ENCODE data around the gene SACS.
A peak's percentile ranks its signal among the peaks of the same experiment; 100 is the strongest.

The SACS gene

DNA sequence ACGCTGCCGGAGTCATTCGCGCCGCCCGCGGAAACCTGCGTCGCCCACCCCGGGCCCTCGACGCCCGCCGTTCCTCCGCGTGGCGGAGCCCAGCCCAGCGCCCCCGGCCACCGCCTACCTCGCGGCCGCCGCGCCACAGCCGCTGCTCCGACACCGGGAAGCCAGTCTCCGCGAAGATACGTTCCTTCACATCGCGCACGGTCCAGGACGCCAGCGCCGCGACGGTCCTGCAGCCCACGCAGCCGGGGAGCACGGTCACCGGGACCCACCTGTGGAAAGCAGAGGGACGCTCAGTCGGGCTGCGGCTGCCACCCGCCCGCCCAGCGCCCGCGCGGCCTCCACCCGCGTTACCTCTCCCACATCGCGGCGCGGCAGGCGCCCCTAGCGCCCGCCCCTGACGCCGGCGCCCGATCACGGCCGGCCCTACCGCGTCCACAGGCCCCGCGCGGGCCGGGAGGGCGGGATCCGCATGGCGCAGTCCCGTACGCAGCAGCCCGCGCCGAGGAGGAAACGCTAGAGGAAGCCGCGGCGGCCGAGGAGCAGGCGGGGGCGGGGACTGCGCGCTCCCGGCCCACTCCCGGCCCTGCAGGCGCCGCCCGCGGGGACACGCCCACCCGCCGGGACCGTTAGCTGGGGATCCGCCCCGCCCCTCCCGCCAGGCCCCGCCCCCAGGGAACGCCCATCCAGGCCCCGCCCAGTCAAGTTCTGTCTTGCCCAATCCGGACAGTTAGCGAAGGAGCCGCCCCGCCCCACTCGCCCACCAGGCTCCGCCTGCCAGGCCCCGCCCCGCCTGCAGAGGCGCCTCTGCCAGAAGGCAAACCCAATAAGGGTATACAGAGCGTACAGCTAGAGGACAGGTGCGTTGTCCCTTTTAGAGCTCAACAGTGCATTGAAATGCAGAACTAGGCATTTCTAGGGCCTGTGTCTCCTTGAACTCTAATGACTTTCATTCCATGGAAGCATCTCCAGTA is 58.2 kb downstream of the SACS start:
- peak overlapping the region; percentile 67 for H3K4me3 ChIP-seq (ENCODE audit: low read length)
- DNase-seq (ENCODE audit: low read depth, low spot score), result peak; percentile 86

DNA sequence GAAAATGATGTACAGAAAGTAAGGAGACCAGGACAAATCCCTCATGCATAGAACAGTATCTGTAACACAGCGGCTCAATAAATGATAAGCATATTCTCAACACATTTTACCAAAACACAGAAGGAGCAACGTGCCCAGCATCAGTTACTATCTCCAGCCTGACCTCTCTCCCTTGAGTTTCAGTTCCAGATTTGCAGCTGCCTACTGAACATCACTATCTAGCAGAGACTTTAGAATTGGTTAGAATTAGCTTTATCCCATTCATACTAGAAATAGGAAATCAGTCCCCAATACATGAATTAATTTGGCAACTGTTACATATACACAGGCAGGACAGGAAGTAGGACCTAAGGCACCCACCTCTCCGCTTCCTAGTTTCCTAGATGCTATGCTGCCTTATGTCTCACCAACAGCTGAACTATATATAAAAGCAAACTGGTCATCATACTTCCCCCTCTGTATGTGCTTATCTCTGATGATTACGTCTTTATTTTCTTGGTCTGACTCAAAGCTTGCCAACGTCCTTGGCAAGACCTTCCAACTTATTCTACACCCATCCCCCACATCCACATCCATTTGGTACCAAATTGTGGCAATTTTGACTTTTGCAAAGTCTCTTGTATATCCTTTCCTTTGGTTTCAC is 61.1 kb downstream of the SACS start:
- DNase-seq (ENCODE audit: low read depth, low spot score), result no peak
- H3K4me3 ChIP-seq (ENCODE audit: low read length), result no peak overlapping the region

DNA sequence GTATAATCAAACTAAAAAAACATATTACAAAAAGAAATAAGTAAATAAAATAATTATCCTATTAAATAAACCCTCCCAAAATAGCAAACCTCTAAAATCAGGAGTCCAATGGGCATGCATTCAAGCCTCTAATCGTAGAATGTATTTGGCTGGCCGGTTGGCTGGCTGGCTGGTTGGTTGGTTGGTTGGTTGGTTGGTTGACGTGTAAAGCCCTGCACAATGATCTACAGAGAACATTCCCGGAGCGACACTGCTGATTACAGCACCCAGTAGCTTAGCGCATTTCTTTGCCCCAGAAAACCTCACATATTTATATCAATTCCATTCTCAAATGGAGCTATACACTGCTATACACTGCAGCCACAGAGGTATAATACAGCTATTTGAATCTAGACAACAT is 65.6 kb downstream of the SACS start:
- DNase-seq (ENCODE audit: low read depth, low spot score), result no peak
- H3K4me3 ChIP-seq (ENCODE audit: low read length), result no peak overlapping the region

DNA sequence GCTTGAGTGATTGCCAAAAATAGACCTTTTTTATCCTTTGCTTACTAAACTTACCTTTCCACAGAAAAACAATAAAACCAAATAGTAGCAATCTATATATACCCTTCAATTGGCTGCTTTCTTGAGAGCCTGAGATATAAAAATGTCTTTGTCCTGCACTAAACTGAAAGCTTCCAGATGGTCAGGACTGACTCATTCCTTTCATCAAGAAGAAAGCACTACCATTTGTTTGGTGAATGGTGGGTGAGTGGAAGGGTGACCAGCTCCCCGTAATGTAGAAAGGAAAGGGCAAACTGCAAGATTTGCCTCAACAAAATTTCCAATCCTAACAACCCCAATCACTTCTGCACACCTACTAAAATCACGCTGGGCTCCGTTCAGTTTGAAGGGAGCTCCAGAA is 67.8 kb downstream of the SACS start:
- no peak for DNase-seq (ENCODE audit: low read depth, low spot score)

GRCh38 chr13:23359882-23360281 is 73.6 kb downstream of the SACS start:
- no peak overlapping the region for H3K4me3 ChIP-seq (ENCODE audit: low read length)
- DNase-seq (ENCODE audit: low read depth, low spot score), result no peak

More for the DNA sequence above, 67.8 kb downstream of the SACS start:
- no peak overlapping the region for H3K4me3 ChIP-seq (ENCODE audit: low read length)

DNA sequence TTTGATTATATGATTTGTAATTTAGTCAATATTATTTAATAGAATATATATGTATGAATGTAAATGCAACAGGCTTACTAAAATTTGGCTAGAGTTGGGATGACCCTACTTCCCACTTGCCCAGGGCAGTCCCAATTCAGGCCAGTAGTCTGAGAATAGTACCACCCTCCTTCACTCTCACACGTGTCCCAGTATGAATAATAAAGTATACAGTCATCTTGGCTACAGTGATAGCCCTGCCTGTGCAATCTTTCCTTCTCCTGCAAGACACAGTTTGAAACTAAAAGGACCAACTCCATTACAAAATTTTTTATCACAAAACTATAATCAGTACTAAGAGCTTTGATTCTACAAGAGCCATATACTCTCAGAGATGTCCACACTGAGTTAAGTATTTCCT is 76.2 kb downstream of the SACS start:
- no peak overlapping the region for H3K4me3 ChIP-seq (ENCODE audit: low read length)
- no peak for DNase-seq (ENCODE audit: low read depth, low spot score)

- no peak overlapping the region for H3K4me3 ChIP-seq (ENCODE audit: low read length)
- DNase-seq (ENCODE audit: low read depth, low spot score), result no peak
These were observed 77.1 kb downstream of the SACS start for GRCh38 chr13:23356368-23356767.

GRCh38 chr13:23354520-23354919 is 79.0 kb downstream of the SACS start:
- no peak overlapping the region for H3K4me3 ChIP-seq (ENCODE audit: low read length)
- DNase-seq (ENCODE audit: low read depth, low spot score), result no peak

DNA sequence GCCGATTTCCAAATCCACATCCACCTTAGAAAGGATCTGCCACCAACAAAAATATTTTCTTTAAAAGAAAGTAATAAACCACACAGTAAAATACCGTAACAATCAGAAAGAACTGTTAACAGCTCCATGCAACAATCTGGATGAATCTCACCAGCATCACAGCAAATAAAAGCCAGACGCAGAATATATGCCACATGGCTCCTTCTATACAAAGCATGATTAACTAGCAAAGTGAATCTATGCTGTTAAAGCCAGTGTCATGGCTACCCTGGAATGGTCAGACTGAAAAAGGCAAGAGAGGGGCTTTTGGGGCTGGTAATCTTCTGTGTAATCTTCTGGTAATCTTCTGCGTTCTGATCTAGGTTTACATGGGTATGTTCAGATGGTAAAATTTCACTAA is 81.3 kb downstream of the SACS start:
- no peak overlapping the region for H3K4me3 ChIP-seq (ENCODE audit: low read length)
- no peak for DNase-seq (ENCODE audit: low read depth, low spot score)

DNA sequence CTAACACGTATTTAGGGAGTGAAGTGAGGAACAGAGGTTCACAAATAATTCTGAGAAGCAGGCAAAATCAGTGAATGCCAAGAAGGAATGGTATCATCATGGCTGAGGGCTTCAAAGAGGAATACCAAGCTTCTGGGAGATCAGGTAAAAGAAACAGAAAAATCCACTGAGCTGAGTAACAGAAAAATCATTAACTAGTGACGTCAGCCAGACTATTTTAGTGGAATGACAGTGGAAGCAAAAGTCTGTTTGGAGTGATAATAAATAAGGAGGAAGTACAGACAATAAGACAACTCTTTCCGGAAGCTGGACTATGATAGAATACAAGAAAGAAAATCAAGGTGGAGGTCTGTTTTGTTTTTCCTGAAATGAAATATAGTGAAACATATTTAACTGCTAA is 83.5 kb downstream of the SACS start:
- DNase-seq (ENCODE audit: low read depth, low spot score), result no peak
- H3K4me3 ChIP-seq (ENCODE audit: low read length), result no peak overlapping the region

GRCh38 chr13:23349161-23349897 is 84.2 kb downstream of the SACS start:
- no peak for DNase-seq (ENCODE audit: low read depth, low spot score)
- no peak overlapping the region for H3K4me3 ChIP-seq (ENCODE audit: low read length)

- no peak overlapping the region for H3K4me3 ChIP-seq (ENCODE audit: low read length)
- DNase-seq (ENCODE audit: low read depth, low spot score), result no peak
These were observed 85.0 kb downstream of the SACS start for GRCh38 chr13:23348262-23349127.

GRCh38 chr13:23347601-23348000 is 85.9 kb downstream of the SACS start:
- no peak overlapping the region for H3K4me3 ChIP-seq (ENCODE audit: low read length)
- DNase-seq (ENCODE audit: low read depth, low spot score), result no peak

GRCh38 chr13:23344931-23345595 is 88.4 kb downstream of the SACS start:
- H3K4me3 ChIP-seq (ENCODE audit: low read length), result no peak overlapping the region
- no peak for DNase-seq (ENCODE audit: low read depth, low spot score)

GRCh38 chr13:23339225-23339624 is 94.3 kb downstream of the SACS start:
- DNase-seq (ENCODE audit: low read depth, low spot score), result no peak
- H3K4me3 ChIP-seq (ENCODE audit: low read length), result no peak overlapping the region

DNA sequence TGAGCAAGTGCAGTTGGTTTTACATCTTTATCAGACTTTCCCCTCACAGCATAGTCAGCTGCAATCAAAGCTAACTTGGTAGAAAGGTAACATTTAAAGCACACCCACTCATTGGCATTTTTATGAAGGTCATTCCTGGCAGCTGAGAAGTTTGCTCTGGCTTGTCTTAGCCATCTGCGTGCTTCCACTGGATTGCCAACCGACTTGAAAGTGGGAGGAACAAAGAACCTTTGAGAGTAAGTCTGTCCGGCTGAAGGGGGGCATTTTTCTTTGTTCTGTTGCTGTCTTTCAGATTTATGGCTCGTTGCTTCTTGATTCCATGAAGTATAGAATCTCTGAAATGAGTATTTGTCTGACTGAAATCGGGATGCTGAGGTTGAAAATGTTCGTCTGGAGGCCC is 103.1 kb downstream of the SACS start:
- no peak overlapping the region for H3K4me3 ChIP-seq (ENCODE audit: low read length)

GRCh38 chr13:23325191-23325590 is 108.3 kb downstream of the SACS start:
- DNase-seq (ENCODE audit: low read depth, low spot score), result no peak
- no peak overlapping the region for H3K4me3 ChIP-seq (ENCODE audit: low read length)

More for the DNA sequence above, 103.1 kb downstream of the SACS start:
- DNase-seq (ENCODE audit: low read depth, low spot score), result no peak

DNA sequence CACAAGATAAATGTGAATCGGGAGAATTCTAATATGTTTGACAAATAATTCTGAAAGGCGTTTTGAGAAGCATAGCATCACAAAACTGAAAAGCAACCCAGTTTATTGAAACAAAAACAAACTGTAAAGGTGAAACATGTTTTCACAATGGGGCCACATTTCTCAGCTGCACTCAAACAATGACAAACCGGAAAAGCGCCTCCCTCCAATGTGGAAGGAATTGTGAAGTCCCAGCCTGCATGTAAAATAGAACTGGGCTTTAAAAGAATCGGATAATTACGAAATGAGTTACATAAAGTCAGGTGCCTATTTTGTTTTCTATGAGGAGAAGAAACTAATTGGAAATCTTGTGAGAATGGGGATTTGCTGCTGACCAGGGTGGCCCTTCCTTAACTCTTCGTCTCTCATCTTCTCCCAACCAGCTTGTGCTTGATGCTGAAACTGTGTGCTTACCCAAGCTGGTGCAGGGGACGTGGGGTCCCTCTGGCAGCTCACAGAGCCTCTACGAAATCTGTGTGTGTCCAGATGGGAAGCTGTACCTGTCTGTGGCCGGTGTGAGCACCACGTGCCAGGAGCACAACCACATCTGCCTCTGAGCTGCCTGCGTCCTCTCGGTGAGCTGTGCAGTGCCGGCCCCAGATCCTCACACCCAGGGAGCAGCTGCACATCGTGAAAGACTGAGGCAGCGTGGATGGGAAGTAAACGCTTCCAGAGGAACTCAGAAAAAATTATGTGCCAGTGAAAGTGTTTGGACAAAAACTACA is 109.4 kb downstream of the SACS start:
- DNase-seq (ENCODE audit: low read depth, low spot score), result no peak
- no peak overlapping the region for H3K4me3 ChIP-seq (ENCODE audit: low read length)

All from Jurkat, Clone E6-1 (cell line).